Measurements from ENCODE around the gene TCF25.

TCF25 gene

GRCh38 chr16:89921131-89921701, 47.8 kb downstream of the TCF25 start:
- Histone ChIP-seq H3K36me3 (ENCODE audit: control insufficient read depth in 2 of 2, insufficient read depth in 1 of 2, low read length in 2 of 2) (no peaks in the 10 kb centered on the region), H3K4me1 (ENCODE audit: control insufficient read depth, insufficient read depth, low read length) (peaks cover 28% of the 10 kb centered on the region), H3K9me3 (ENCODE audit: control insufficient read depth, insufficient read depth, low read depth, low read length) (no peaks in the 10 kb centered on the region), H3K27ac (ENCODE audit: extremely low read depth, low read depth, low read length) (peak overlapping the region; percentile 16; the same call in 1 of the 2 replicates), H3K4me3 (ENCODE audit: low read depth, low read length) (no peak overlapping the region)
- TF ChIP-seq ZNF626 (tag by site-specific recombination; IDR thresholded peaks at IDR 0.05) (no peak), ZNF639 (tag by site-specific recombination; IDR thresholded peaks at IDR 0.05) (no peak), YY2 (tag by site-specific recombination; IDR thresholded peaks at IDR 0.05) (peak; percentile 30; the same call in 1 of the 2 replicates)
- POLR2A ChIA-PET = interaction anchor here (0.6 to 2.5 kb wide), 12 partner anchors 10 to 221 kb away, joined by 3 to 32 read pairs (median 7); partner anchors contain the start of genes DBNDD1, SPATA2L and TCF25
- CTCF ChIA-PET = interaction anchor here (0.7 to 2.7 kb wide), 2 partner anchors 11 to 45 kb away, joined by 3 to 16 read pairs; no protein-coding TSS in a partner anchor

- CTCF ChIA-PET = interaction anchor here (0.6 to 2.7 kb wide), 6 partner anchors 10 to 76 kb away, joined by 3 to 16 read pairs (median 4); no protein-coding TSS in a partner anchor
- Histone ChIP-seq H3K27ac (ENCODE audit: extremely low read depth, low read depth, low read length) (peak overlapping the region; percentile 70), H3K4me3 (ENCODE audit: low read depth, low read length) (peak overlapping the region; percentile 37), H3K9me3 (ENCODE audit: control insufficient read depth, insufficient read depth, low read depth, low read length) (no peaks in the 10 kb centered on the region), H3K36me3 (ENCODE audit: control insufficient read depth in 2 of 2, insufficient read depth in 1 of 2, low read length in 2 of 2) (no peaks in the 10 kb centered on the region), H3K4me1 (ENCODE audit: control insufficient read depth, insufficient read depth, low read length) (peaks cover 28% of the 10 kb centered on the region)
- POLR2A ChIA-PET = interaction anchor here (0.6 to 2.5 kb wide), 17 partner anchors 10 to 221 kb away, joined by 3 to 32 read pairs (median 6); partner anchors contain the start of genes DBNDD1, SPATA2L and TCF25
- TF ChIP-seq SP2 (tag by site-specific recombination; IDR thresholded peaks at IDR 0.05) (peak; percentile 79), GLIS2 (tag by site-specific recombination; IDR thresholded peaks at IDR 0.05) (peak; percentile 95), ZBTB11 (tag by site-specific recombination; conservative IDR thresholded peaks at IDR 0.05; ENCODE audit: low read depth) (no peak), ZNF157 (tag by site-specific recombination; IDR thresholded peaks at IDR 0.05) (no peak), ZNF791 (tag by site-specific recombination; IDR thresholded peaks at IDR 0.05) (no peak), ZNF362 (tag by site-specific recombination; IDR thresholded peaks at IDR 0.05) (no peak), IKZF3 (tag by site-specific recombination; IDR thresholded peaks at IDR 0.05) (peak; percentile 64), ZNF138 (tag by site-specific recombination; IDR thresholded peaks at IDR 0.05; ENCODE audit: borderline replicate concordance) (no peak), ZNF645 (tag by site-specific recombination; IDR thresholded peaks at IDR 0.05) (no peak), BCL6B (tag by site-specific recombination; IDR thresholded peaks at IDR 0.05) (no peak), TSHZ1 (tag by site-specific recombination; IDR thresholded peaks at IDR 0.05; ENCODE audit: borderline replicate concordance) (no peak), GLI2 (tag by site-specific recombination; IDR thresholded peaks at IDR 0.05; ENCODE audit: borderline replicate concordance, low read depth) (no peak), KLF16 (tag by site-specific recombination; IDR thresholded peaks at IDR 0.05) (0 out of 2 replicates have a peak, but pooled peaks have one; percentile 41), ZNF701 (tag by site-specific recombination; IDR thresholded peaks at IDR 0.05) (no peak), ZNF146 (tag by site-specific recombination; IDR thresholded peaks at IDR 0.05) (no peak), ZSCAN23 (tag by site-specific recombination; IDR thresholded peaks at IDR 0.05) (no peak)
These were observed 48.5 kb downstream of the TCF25 start for GRCh38 chr16:89921702-89922476.

Data from HEK293 (cell line).